Ramos (cell line): ENCODE measurements around the gene TMEM43.

Experiments
- in situ Hi-C: fragments of 300-500 bp; cut with MboI; formaldehyde crosslinking; loops from one replicate; pipeline ENCODE4 v1.14.3; 2022; ENCODE audit warnings: low sequenced_read_pairs; ENCODE audit not compliant: unreplicated experiment

The TMEM43 gene

DNA sequence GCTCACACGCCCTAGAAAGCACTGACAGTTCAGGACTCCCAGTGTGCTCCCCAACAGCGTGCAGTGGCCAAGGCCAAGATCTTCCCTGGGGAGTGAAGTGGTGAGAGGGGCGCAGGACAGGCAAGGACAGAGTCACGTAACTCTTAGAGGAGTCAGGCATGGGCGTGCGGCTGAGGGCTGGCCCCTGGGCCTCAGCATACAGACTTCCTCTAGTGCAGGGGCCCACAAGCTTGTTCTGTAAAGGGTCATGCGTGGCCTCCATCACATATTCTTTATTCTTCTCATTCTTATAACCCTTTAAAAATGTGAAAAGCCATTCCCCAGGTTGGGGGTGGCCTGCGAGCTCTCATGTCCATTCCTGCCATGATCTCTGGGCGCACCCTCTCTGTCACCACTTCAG is 25.2 kb downstream of the TMEM43 start:
- in situ Hi-C loops: no loop called here

DNA sequence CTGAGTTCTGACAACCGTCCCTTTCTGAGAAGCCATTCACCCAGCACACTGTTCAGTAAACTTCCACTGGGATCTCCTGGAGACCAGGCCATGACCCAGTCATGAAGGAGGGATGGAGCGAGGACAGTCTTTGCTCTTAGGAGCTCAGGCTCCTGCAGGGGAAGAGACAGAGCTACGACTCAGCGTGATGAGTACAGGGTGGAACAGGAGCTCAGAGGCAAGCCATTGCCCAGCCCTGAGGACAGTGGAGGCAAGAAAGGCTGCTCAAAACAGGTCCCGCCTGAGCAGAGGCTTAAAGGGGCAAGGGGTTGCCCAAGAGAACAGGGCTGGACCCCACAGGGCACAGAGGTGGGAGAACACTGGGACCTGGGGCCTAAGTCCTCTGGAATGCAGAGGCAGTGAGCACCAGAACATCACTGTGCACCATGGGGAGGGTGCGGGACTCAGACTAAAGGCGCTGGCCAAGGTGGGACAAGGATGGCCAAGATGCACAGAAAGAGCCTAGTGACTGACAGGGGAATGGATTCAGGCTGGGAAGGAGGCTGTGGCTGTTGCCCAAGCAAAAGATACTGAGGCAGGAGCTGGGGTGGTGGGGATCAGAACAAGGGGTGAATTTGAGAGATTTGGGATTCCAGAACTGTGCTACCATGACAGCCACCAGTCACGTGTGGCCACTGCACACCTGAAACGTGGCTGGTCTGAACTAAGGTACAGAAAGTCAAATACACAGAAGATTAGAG is 25.8 kb downstream of the TMEM43 start:
- in situ Hi-C loops: no loop called here

DNA sequence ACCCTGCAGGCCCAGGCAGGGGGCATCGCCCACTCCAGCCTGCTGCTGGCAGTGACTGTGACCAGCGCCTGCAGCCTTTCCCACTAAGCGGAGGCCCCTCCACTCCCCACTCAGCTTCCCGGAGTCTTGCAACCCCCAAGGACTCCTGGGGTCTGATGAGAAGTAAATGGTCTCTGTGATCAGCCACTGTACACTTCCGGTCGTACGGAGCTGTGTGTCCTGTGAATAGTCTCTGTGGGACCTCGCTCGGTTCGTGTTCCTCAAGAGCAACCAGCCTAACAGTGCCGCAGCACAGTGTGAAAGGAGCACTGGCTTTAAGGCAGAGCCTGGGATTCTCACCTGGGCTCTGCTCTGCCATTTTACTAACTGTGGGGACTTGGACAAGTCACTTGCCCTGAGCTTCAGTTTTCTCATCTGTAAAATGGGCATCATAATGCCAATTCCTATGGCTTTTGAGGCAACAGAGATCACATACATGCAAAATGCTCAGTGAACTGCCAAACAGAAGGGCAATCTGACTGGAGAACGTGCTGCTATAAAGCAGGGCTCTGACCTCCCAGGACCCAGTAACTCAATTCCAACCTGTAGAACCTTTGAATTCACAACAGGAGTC is 26.7 kb downstream of the TMEM43 start:
- in situ Hi-C loops: no loop called here

DNA sequence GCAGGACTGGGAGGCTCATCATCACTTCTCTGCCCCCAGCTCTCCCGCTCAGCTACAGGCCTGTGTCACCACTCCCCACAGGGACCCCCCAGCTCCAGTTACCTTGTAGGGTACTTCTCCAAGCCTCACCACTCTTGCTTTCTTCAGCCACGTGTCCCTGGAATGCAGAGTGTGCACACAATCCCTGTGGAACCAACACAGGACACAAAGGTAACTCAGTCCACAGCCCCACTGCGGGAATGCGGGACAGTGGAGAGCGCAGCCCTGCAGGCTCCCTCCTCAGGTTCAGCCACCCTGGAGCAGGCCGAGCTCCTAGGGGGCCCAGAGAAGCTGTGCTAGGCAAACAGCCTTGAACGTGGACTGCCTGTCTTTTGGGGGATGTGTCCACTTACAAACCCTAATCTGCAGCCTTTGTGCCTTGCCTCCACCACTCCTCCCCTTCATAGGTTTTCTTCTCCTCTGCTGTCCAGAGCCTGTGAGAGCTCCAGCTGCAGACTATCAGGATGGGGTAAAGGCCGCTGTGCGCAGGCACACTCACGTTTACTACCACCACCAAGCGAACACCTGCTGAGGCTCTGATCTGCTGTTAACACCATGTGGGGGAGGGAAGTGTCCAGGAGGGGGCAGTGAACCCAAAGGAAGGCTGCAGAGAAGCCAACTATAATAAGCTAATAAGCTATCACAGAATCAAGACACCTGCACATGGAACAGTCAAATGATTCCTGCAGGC is 27.5 kb downstream of the TMEM43 start:
- in situ Hi-C loops: no loop called here

DNA sequence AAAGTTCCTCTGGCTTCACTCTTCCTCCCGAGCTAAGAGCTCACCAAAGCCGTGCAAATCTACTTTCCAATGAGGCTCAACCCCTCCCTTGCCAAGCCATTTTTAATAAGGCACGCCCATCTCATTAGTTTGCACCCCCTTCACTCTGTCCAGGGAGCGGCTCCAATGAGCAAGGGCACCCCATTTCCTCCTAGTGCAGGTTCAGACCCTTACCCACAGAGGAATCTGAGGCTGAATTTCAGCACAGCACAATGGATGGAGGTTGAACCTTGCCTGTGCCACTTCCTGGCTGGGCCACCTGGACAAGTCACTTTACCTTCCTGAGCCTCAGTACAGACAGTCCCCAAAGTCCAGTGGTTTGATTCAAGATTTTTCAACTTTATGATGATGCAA is 28.1 kb downstream of the TMEM43 start:
- in situ Hi-C loops: no loop called here

DNA sequence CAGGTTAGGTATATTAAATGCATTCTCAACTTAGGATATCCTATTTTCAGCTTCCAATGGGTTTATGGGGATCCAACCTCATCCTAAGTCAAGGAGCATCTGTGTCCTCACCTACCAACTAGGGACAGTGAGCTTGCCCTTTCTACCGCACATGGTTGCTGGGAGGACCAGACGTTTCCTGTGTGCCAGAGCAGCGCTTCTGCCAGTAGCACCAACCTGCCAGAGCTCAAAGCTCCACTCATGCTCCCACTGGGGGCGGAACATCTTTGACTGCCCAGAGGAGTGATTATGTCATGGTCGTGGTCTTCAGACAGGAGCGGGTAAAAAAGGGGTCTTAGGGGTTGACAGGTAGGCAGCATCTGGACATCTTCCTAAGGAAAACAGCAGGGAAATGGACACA is 28.8 kb downstream of the TMEM43 start:
- in situ Hi-C loops: no loop called here

DNA sequence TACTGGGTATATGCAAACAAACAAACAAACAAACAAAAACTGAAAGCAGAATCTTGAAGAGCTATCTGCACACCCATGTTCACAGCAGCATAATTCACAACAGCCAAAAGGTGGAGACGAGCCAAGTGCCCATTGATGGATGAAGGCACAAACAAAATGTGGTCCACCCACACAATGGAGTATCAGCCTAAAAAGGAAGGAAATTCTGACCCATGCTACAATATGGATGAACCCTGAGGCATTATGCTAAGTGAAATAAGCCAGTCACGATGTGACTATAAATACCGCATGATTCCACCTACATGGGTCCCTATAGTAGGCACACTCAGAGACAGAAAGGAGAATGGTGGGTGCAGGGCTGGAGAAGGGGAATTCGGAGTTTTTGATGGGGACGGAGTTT is 29.4 kb downstream of the TMEM43 start:
- in situ Hi-C loops: no loop called here

DNA sequence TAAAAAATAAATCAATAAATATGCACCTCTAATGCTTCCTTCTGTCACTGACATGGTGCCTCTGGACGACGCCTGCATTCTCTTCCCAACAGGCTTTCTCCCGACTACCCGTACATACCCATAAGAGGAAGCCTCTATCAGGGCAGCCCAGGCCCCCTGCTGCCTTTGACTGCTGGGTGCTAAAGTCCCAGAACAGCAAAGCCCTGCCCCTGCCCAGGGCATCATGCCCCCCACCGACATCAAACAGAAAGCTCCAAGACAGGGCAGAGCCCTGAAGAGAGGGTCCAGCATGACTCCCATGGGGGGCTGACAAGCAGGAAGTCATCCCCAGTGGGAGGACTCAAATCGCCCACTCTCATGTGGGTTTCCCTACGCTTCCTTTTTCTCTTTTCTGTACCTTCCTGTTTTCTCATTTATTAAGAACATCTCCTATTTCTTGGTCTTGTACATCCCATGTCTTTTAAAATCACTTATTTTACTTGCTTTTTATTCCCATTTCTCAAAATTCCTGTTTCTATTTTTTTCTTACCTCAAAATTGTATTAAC is 30.1 kb downstream of the TMEM43 start:
- in situ Hi-C loops: no loop called here

DNA sequence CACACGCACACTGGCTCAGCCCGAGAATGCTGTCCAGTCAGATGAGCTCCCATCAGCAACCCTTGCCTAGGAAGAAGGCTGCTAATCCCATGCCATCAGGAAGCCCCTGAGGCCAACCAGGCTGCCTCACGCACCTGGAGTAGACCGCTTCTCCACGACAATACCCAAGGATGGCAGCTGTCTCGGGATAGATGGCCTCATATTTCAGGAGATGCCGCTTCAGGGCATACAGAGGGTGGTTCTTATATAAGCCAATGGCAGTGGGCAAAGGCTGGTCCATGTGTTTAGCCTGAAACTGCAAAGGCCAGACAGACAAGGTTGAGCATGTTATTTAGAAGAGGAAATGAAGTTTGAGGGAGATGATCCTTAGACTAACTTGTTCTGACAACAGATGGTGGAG is 31.3 kb downstream of the TMEM43 start:
- in situ Hi-C loops: no loop called here

DNA sequence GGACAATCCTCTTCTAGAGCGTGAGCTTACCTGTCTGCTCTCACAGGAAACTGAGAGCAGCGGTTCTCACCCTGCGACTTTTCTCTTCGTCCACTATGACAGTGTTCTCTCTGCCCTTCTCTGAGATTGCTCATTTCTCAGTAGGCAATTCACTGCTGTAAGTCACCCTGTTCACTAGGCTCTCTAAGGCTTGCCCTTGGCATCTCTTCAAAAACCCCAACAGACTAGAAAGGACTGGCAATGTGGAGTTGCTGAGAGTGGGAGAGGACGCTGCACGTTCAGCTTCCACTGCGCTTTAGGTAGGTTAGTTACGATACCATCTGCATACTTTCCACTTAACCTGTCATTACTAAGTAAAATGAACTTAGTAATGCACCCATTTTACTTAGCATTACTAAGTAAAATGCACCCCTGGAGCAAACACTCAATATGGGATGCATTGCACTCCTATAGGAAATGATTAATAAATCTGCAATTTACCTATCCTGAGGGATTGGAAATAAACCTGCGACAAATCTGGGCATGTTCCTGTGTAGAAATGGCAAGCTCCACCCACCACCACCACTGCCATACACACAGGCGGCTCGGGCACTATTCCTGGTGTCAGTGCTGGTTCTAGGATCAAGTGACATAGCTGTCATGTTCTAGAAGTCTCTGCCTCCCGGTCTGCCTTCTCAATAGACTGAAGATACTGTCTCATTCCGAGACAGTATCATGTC is 32.1 kb downstream of the TMEM43 start:
- in situ Hi-C loops: no loop called here

DNA sequence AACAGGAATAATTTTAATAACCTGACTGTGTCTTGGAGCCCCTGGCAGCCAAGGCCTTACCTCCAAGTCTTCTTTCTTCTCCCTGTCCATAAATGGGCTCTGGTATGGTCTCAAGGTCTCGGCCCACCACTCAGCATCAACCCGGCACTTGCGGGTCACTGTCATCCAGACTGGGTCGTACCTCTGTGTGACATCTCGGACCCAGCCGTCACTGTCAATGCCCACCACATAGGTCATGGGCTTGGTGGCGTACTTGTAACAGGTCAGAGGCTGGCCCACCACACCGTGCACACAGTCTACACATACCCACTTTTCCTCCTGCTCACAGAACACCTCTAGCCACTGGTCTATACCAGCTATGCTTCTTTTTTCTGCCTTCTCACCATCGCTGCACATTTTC is 33.1 kb downstream of the TMEM43 start:
- in situ Hi-C loops: no loop called here

DNA sequence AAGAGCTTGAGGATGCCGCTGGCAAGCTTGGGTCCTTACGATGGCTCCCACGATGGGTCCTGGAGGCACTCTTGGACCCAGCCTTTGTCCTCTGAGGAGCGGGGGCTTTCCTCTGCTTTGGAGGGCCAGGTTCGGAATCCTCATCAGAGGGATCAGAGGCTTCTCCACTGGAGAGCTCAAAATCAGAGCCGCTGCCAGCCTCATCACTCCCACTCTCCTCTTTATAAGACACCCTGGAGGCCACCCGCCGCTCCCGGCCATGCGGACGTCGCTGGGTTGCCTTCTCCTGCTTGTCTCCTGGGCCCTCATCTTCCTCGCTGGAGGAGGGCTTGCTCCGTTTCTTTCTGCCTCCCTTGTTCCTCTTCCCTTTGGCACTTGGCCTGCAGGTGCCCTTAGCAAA is 33.5 kb downstream of the TMEM43 start:
- in situ Hi-C loops: no loop called here

DNA sequence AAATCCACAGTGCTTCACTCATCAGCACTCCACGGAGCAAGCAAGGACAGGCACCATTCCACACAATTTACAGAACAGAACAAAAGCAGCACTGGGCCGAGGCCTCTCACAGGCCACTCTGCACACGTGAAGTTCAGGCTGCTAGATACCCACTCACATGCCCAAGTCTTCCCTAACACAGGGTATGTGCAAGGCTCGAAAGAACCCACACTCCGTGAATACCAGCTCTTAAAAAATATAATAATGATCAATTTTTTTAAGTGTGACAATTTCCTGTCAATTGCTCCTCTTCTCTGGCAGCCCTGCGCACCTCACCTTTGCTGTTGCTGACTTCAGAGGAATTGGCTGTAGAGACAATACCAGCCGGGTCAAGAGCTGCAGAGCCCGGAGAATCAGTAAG is 34.6 kb downstream of the TMEM43 start:
- in situ Hi-C loops: no loop called here

DNA sequence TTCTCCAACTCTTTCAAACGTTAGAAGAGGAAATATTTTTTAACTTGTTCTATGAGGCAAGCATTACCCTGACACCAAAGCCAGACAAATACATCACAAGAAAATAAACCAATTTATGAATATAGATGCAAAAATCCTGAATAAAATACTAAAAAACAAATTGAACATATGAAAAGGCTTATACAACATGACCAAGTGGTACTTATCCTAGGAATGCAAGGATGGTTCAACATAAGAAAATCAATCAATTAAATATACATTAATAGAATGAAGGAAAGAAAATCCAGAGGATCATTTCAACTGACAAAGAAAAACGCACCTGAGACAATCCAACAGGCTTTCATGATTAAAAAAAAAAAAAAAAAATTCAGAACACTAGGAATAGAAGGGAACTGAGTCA is 36.4 kb downstream of the TMEM43 start:
- in situ Hi-C loops: no loop called here

DNA sequence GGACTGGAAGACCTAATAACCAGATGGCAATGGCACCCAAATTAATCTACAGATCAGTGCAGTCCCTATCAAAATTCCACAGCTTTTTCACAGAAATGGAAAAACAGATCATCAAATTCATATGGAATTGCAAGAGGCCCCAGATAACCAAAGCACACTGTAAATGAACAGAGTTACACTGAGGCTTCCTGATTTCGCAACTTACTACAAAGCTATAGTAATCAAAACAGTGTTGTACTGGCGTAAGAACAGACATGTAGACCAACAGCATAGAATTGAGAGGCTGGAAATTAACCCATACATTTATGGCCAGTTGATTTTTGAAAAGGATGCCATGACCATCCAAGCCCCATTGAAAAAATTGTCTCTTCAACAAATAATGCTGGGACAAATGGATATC is 37.3 kb downstream of the TMEM43 start:
- in situ Hi-C loops: no loop called here

DNA sequence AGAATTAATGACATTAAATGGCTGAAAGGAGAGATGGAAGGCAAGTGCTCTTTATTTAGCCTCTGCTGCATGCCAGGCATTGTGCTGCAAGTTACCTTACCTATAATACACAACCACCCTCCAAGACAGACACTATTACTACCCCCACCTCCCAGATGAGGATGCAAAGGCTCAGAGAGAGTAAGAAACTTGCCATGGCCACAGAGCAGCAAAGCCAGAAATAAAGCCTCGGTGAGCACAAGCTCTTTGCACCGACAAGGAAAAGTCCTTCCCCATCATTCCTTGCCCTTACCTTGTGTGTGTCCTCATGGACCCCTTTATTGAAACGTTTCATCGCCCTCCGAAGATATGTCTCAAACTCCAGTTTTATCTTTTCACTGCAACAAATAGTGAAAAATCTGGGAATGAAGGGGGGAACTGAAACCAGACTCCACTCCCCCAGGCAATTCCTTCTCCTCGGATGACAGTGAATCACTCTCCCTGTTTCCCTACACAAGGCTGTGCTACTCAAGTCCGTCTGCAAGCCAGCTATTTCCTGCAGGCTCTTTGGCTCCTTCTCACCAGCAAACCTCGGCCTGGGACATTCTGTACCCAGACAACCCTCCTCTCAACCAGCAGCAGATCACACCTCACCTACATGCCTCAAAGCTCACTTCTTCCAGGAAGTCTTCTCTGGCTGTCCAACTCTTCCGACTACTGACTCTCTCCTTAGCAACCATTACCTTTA is 42.2 kb downstream of the TMEM43 start:
- in situ Hi-C loops: no loop called here

DNA sequence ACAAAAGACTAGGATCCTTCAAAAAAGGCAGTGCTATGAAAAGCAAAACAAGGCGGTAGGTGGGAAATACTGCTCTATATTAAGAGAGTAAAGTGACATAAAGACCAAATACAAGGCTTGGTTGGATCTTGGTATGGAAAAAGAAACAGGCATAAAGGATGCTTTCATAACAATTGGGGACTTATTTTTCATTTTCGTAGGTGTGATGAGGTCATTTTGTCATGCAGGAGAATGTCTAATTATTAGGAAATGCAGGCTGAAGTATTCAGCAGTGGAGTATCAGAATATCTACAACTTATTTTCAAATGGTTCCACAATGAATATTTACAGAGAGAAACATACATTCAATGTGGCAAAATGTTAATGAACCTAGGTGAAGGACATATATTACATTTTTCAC is 44.6 kb downstream of the TMEM43 start:
- in situ Hi-C loops: no loop called here

DNA sequence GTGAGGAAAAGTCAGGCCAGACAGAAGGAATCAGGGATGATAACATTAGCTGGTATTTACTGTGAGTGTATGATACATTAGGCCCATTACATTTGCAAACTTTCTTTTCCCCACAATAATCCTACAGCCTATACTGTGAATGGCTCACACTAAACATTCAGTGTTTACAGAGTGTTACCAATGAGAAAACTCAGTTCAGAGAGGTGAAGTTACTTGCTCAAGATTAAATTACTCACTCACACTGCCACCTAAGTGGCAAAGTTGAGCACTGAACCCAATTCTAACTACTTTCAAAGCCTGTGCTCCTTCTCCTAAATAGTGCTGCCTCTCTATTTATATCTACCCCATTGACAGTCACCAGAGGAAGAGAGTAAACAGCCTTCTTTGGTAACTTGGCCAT is 45.0 kb downstream of the TMEM43 start:
- in situ Hi-C loops: no loop called here

DNA sequence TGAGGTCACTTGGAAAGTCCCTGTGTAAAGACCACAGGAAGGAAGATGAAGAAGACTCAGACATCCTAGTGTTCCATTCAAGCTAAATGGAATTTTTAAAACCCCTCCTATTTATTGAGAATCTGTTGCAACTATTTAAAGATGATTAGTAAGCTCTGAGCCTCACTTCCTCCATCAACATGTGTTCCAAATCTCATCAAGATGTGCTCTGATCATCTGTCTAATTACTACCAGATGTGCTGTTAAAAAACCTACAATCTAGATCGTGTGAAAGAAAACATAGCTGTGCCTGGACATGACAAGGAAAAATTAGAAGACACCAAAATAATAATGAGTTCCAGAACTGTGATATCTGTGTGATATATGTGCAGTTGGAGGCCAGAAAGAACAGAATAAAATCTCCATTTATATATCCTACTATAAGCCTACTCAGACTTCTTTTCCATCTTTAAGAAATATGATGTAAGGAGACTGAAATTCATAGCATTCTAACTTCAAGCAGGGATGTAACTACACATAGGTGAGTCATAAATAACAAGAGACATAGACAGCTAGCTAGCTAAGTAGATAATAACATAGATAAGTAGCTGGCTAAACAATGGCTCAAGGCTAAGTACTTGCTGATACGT is 45.8 kb downstream of the TMEM43 start:
- in situ Hi-C loops: no loop called here

DNA sequence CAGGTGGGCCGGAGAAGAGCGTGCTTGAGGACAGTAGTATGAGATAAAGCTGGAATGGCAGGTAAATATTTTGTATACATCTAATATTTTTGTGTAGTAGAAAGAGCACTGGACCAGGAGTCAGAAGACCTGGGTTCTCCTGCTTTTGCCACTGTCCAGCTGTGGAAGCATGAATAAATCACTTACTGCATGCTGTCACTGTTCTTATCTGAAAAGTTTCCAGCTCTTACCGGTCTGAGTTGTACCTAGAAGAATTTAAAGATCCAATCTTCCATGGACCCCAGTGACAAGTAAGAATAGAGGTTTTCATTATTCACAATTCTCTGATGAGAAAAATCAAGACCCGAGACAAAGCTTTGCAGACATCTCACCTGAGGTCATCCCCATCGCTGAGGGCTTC is 47.6 kb downstream of the TMEM43 start:
- in situ Hi-C loops: no loop called here
